ENCODE results near the gene PAPPA2.

DNA sequence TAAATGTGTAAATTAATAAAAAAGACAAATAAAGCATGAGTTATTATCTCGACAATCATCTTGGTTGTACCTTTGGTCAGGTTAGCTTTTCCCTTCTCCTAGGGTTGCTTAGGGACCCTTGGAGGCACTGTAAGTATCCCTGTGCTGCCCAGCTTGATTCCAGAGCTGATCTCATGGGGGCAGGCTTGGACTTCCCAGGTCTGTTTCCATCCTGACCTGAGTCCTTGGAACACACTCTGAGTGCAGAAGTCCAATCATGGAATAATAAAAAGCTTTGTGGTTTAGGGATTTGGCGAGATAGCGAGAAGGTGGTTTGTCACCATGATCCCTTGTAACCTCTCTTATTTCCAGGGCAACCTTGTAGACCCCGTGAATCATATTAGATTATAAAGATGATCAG is 18.7 kb upstream of the PAPPA2 start:
- no peak for TF ChIP-seq POLR2A (IDR thresholded peaks at IDR 0.05)
- TF ChIP-seq, protein P1, sequence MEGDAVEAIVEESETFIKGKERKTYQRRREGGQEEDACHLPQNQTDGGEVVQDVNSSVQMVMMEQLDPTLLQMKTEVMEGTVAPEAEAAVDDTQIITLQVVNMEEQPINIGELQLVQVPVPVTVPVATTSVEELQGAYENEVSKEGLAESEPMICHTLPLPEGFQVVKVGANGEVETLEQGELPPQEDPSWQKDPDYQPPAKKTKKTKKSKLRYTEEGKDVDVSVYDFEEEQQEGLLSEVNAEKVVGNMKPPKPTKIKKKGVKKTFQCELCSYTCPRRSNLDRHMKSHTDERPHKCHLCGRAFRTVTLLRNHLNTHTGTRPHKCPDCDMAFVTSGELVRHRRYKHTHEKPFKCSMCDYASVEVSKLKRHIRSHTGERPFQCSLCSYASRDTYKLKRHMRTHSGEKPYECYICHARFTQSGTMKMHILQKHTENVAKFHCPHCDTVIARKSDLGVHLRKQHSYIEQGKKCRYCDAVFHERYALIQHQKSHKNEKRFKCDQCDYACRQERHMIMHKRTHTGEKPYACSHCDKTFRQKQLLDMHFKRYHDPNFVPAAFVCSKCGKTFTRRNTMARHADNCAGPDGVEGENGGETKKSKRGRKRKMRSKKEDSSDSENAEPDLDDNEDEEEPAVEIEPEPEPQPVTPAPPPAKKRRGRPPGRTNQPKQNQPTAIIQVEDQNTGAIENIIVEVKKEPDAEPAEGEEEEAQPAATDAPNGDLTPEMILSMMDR (IDR thresholded peaks at IDR 0.05), result no peak

Measured in lower leg skin (tissue), 3 donors.